ENCODE results near the gene MRPL1.

The MRPL1 gene

GRCh38 chr4:77862478-77863216 is at the start of gene MRPL1:
TSS of gene MRPL1 (plus strand) at chr4:77862830. CDS start at chr4:77862849, 19 bp downstream.
- peak; percentile 95 for DNase-seq

GRCh38 chr4:77815636-77816035 is 47.0 kb upstream of the MRPL1 start:
- peak; percentile 27 for DNase-seq

- no peak for DNase-seq
Observed at GRCh38 chr4:77816546-77816945, 46.1 kb upstream of the MRPL1 start.

GRCh38 chr4:77817304-77818072 is 45.1 kb upstream of the MRPL1 start:
- peak; percentile 26 for DNase-seq

- DNase-seq, result peak; percentile 57
Observed at GRCh38 chr4:77818073-77818601, 44.5 kb upstream of the MRPL1 start.

- DNase-seq, result peak; percentile 88
Observed at GRCh38 chr4:77818602-77819403, 43.8 kb upstream of the MRPL1 start, which contains the start of gene CNOT6L. TSS of gene CNOT6L (minus strand) at chr4:77819368. CDS start at chr4:77819308, 60 bp downstream.

GRCh38 chr4:77819404-77819842 is 43.2 kb upstream of the MRPL1 start:
- no peak for DNase-seq

GRCh38 chr4:77819843-77820648 is 42.6 kb upstream of the MRPL1 start:
- peak; percentile 94 for DNase-seq

GRCh38 chr4:77820649-77821561 is 41.7 kb upstream of the MRPL1 start:
- peak; percentile 44 for DNase-seq

- peak; percentile 83 for DNase-seq
Observed at GRCh38 chr4:77821775-77822174, 40.9 kb upstream of the MRPL1 start.

GRCh38 chr4:77826275-77826674 is 36.4 kb upstream of the MRPL1 start:
- DNase-seq, result no peak

GRCh38 chr4:77827343-77827742 is 35.3 kb upstream of the MRPL1 start:
- peak; percentile 56 for DNase-seq

- DNase-seq, result no peak
Observed at GRCh38 chr4:77833126-77833724, 29.4 kb upstream of the MRPL1 start.

GRCh38 chr4:77834403-77834802 is 28.2 kb upstream of the MRPL1 start:
- DNase-seq, result no peak

- DNase-seq, result no peak
Observed at GRCh38 chr4:77843628-77844027, 19.0 kb upstream of the MRPL1 start.

- no peak for DNase-seq
Observed at GRCh38 chr4:77844363-77844762, 18.3 kb upstream of the MRPL1 start.

GRCh38 chr4:77845400-77845799 is 17.2 kb upstream of the MRPL1 start:
- no peak for DNase-seq

GRCh38 chr4:77845929-77846328 is 16.7 kb upstream of the MRPL1 start:
- no peak for DNase-seq

GRCh38 chr4:77848508-77848907 is 14.1 kb upstream of the MRPL1 start:
- DNase-seq, result no peak

- DNase-seq, result no peak
Observed at GRCh38 chr4:77849278-77849965, 13.2 kb upstream of the MRPL1 start.

Data from CD4-positive, alpha-beta T cell treated with Interleukin-21 for 1 hour (primary cell).